Activated CD8-positive, alpha-beta memory T cell treated with anti-CD3 and anti-CD28 coated beads, Interleukin-2, amount 50 U/mL, for 24 hours (primary cell): ENCODE results near the gene GTPBP3.

ENCODE experiments used
- DNase-seq: peaks from one replicate; pipeline ENCODE4 v3.0.0-alpha.2; 2020; ENCODE audit errors: extremely low read depth

The GTPBP3 gene

GRCh38 chr19:17327654-17328516 is 9.5 kb upstream of the GTPBP3 start:
- no peak for DNase-seq

- DNase-seq: no peak
Observed at GRCh38 chr19:17328517-17329365, 8.6 kb upstream of the GTPBP3 start.

DNA sequence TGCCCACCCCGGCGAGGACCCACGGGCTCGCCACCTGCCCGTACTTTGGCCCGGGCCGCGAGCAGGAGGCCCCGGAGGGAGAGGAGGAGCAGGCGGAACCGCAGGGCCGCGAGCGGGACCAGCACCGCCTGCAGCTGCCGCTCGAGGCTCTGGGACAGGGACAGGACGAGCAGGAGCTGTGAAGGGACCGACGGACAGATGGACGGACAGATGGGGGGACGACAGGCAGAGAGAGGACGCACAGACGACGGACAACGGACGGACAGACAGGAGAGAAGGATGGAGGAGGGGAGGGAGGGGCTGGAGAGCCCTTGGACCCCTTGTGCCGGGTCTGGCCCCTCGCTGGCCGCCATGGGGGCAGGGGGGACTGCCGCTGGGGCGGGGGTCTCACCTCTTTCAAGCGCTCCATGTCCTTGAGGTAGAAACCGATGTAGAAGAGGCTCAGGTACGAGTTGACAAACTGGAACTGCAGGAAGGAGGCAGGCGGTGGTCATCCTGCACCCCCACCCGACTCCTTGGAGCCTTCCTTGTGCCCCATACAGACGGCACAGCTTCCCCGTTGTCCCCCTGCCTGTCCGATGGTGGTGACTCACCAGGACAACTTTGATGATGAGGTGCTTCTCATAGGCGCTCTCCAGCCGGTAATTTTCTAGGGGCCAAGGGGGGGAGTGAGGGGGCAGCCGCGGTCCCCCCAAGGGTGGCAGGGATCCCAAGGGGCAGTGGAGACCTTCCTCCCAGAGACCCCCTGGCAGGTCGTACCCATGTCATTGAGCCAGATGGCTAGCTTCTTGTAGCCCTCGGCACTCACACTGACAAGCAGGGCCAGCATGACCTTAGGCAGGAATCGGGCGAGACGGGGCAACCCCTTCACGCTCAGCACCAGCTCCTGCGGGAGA is 7.7 kb upstream of the GTPBP3 start:
- DNase-seq: no peak

GRCh38 chr19:17330262-17331044 is 6.9 kb upstream of the GTPBP3 start:
- DNase-seq: no peak

DNA sequence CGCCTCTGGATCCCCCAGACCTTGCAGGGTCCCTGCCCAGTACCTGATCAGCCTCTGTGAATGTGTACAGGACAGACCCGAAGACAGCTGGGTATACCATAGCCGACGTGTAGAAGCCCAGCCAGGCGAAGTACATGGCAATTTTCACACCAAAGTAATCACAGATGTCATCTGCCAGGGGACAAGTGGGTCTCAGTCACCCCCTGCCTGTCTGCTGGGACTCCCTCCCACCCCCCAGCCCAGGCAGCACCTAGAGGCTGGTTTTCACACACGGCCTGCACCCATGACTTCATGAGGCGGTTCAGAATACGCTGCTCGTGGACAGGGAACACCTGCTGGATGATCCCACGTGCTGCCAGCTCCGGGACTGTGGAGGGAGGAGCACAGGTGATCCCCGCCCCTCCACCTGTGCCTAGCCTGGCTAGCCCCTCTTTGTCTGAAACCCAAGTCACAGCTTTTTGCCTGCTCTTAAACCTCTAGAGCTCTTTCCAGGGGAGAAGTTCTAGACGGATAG is 6.3 kb upstream of the GTPBP3 start:
- no peak for DNase-seq

- no peak for DNase-seq
Observed at GRCh38 chr19:17332360-17332676, 5.0 kb upstream of the GTPBP3 start.

DNA sequence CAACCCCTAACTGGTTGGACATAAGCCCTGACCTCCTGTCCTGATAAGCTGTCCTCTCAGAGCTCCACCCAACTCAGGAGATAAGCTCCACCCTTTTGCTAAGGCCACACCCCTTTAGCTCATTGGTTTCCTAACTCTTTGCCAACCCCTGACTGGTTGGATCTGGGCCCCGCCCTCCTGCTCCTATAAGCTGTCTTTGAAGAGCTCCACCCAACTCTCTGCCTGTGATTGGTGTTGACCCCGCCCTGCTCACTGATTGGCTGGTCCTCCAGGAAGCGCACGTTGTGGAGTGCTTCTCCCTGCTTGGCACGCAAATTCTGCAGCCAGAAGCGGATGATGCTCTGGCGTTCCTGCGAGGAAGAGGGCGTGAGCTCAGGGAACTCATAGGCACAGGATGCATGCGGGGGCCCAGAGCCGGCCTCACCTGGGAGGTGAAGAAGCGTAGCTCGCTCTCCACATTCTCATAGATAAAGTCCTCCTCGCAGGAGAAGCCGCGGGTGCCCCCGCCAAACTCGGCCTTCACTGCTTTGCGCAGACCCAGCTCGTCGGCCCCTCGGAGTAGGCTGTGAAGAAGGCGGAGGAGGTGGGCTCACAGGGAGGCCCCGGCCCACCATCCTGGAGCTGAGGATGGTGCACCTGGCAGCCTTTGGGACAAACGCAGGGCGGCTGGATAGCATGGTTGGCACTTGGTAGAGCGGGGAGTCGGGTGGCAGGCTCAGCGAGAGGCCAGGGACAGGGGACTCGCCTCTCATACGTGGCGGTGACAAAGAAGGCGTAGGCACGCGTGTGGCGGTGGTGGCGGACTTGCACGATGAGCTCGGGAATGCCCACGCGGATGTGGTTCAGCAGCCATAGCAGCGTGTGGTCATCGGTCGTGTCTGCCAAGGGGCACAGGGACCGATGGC is 4.4 kb upstream of the GTPBP3 start:
- DNase-seq: no peak

DNA sequence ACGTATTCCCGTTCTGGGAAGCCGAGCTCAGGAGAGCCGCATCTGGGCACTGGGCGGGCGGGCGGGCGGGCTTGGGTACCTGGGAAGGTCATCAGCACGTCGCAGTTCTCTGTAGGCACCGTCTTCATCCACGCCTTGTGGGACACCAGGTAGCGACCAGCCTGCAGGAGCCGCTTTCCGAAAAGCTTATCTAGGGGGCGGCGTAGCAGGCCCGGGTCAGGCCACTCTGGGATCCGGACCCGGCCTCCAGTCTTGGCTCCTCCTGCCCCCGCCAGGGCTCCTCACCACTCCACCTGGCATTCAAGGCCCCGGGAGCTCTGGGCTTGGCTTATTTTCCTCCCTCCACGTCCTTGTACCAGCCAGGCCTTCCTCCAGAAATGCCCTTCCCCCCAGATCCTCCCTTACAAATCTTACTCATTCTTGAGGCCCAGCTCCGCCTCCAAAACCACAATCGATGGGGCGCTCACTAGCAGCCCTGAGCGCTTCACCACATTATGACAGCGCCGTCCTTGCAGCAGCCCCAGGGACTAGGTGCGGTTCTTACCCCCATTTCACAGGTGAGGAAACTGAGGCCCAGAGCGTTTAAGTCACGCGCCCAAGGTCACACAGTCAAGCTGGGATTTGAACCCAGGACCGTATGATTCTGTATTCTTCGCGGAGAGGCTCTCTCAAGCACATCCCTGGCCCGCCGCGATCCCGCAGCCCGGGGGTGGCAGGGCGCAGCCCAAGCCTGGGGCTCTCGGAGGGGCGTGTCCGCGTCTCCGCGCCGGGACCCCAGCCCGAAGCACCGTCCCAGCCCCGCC is 3.5 kb upstream of the GTPBP3 start:
- DNase-seq: no peak

DNA sequence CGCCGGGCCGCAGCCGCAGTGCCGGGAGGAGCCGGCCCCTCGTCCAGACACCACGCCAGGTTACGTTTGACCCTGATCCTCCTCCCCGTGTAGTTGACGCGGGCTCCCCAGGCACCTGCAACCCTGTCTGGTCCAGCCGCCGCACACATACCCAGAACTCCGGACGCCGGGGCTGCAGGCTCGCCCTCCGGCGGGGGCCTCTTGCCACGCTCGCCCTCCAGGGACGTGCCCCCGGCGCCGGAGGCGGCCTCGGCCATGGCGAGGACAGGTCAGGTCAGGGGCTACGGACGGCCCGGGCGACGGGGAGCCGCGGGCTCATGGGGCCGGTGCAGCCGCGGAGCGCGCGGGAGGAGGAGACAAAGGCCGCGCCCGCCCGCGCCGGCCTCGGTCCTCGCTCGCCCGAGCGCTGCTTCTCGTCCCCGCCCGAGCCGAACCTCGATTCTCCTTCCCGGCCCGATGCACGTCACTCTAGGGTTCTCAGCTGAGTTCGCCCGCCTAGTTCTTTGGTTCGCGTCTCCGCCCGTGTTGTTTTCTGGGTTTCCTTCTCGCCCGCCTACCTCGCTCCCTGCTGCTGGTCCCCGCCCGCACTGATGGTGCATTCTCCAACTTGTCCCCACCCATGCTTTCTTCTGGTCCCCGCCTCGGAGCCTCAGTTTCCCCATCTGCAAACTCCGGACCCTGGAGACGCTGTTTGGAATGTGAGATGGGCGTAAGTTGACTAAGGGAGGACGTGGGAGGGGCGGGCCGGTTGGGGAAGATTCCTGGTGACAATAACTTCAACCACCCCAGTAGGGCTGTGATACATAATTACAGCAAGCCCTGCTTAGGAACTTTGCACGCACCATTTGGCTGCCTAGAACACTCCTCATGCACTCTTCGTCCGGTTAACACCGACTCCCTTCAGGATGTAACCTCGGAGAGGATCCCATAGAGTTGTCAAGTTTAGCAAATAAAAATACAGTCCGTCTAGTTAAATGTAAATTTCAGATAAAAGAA is 2.6 kb upstream of the GTPBP3 start, which contains the start of gene ANO8:
Gene ANO8 (minus strand): TSS at position 442 of the 996 bp plus-strand sequence. CDS start 185 bp downstream, at position 257.
- peak; percentile 95 for DNase-seq

DNA sequence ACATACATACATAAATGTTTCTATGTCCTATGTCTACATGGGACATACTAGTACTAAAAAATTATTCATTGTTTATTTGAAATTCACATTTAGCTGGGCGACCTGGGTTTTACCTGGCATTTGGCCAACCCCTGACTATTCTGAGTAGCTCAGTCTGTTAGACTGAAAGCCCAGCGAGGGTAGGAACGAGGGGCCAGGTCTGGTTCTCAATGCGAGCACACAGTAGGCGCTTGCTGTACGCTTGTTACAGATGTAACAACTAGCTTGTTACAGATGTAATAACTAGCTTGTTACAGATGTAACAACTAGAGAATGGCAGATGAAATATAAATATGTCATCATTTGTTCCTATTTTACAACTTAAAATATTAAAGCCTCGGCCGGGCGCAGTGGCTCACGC is 1.8 kb upstream of the GTPBP3 start:
- DNase-seq: no peak

DNA sequence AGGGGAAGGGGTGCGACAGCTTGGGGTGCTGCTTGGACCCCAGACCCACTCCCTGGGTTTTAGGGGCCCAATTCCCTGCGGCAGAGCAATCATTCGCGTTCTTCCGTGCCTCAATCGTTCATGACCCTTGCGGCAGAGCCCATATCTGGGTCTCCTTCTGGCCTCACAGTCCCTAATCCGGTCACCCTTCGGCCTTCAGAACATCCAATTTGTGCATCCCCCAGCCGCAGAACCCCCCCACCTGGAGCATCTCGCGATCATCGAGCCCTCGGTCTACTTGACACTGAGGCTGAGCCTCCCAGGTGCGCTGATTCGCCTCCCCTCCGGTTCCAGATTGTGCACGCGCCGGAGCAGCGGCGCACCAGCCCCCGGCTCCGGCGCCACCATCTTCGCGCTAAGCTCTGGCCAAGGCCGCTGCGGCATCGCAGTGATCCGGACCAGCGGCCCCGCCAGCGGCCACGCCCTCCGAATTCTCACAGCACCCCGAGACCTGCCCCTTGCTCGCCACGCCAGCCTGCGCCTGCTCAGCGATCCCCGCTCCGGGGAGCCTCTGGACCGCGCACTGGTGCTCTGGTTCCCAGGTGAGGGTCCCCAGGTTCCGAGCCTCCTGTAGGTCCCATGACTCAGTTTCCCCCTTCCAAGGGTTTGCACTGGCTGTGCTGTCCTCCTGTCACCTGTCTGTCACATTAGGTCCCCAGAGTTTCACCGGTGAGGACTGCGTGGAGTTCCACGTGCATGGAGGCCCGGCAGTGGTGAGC is 501 bp downstream of the GTPBP3 start:
- no peak for DNase-seq

DNA sequence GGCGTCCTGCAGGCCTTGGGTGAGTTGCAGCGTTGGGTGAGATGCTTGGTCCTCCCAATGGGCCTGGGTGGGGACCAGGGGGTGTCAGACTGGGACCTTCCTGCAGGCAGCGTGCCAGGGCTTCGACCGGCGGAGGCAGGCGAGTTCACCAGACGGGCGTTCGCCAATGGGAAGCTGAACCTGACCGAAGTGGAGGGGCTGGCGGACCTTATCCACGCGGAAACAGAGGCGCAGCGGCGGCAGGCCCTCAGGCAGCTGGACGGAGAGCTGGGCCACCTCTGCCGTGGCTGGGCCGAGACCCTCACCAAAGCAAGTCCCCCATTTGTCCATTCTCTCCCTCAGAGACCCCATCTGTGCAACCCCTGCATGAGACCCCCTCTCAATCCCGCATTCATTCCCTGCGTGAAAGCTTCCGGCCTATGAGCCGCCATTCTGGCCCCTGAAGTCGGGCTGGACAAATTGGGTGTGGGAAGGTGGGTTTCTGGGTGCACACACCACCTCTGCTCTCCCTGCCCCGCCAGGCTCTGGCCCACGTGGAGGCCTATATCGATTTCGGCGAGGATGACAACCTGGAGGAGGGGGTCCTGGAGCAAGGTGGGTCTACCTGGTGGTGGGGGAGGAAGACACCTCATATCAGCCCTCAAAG is 1.2 kb downstream of the GTPBP3 start:
- DNase-seq: no peak

GRCh38 chr19:17339088-17339741 is 1.9 kb downstream of the GTPBP3 start:
- DNase-seq: no peak

GRCh38 chr19:17340302-17340870 is 3.0 kb downstream of the GTPBP3 start:
- DNase-seq: no peak

GRCh38 chr19:17340871-17341357 is 3.6 kb downstream of the GTPBP3 start:
- DNase-seq: no peak
